IPS-18a (cell line): ENCODE results near the gene OR5AS1.
"Not testable (repeated sequence)": the region's sequence is repeated elsewhere in the genome, so short reads cannot be mapped to it uniquely, and the experiment has no call there.

Experiments used
- H3K27ac ChIP-seq: one replicate; pipeline ENCODE4 v1.5.1; 2013; ENCODE audit warnings: low read length
- H3K27me3 ChIP-seq: one replicate; pipeline ENCODE4 v1.6.1; 2013; ENCODE audit warnings: mild to moderate bottlenecking, low read length; ENCODE audit not compliant: control insufficient read depth, insufficient read depth
- H3K36me3 ChIP-seq: one replicate; pipeline ENCODE4 v1.6.1; 2013; ENCODE audit warnings: low read depth, low read length; ENCODE audit not compliant: control insufficient read depth
- H3K4me1 ChIP-seq: one replicate; pipeline ENCODE4 v1.6.1; 2013; ENCODE audit warnings: low read depth, low read length; ENCODE audit not compliant: control insufficient read depth
- H3K4me3 ChIP-seq: one replicate; pipeline ENCODE4 v1.5.1; 2013; ENCODE audit warnings: low read length
- H3K9ac ChIP-seq: one replicate; pipeline ENCODE4 v1.6.1; 2013; ENCODE audit warnings: mild to moderate bottlenecking, low read length, moderate library complexity
- H3K9me3 ChIP-seq: one replicate; pipeline ENCODE4 v1.6.1; 2013; ENCODE audit warnings: low read depth, low read length; ENCODE audit not compliant: control insufficient read depth

OR5AS1 gene

DNA sequence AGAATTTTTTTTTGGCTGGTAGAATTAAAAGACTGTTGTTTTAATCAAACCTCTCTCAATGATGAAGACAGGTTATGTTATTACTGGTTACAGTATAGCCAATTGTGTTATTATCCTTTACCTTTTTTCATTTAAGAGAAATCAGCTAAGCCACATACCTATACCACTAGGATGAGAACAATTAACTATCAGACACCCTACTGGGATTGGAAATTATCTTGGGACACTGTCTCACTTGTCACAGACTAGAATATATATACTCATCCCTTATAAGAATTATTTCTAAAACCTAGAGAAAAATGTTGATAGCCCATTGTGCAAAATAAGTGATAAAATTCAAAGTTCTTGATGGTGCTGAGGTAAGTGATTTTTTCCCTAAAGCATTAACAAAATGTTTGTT is at the start of gene OR5AS1:
Gene OR5AS1 (plus strand): TSS at position 301 of the 400 bp plus-strand sequence. CDS start 2,765 bp downstream, outside the sequence.
- Histone ChIP-seq H3K4me1 (no peaks in the 10 kb centered on the region), H3K27me3 (no peaks in the 10 kb centered on the region), H3K27ac (no peak within 1 kb of the TSS), H3K9ac (no peak within 1 kb of the TSS), H3K4me3 (no peak within 1 kb of the TSS), H3K36me3 (no peaks in the 10 kb centered on the region), H3K9me3 (peaks cover 4% of the 10 kb centered on the region)

DNA sequence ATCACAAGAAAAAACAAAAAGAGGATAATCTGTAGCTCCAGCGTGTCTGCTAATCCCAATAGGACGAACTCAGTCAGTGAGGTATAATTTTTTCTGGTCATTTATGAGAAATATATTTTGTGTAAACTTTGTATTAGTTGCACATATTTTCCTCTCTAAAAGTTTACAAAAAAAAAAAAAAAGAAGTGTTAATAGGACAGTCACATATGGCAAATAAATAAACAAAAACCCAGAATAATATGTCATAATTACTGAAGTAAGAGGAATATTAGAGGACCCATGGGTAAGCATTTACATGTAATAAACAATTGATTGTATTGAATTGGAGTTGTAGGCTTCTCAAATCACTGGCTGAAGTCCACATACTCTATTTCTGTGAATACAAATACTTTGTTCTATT is 32.9 kb upstream of the OR5AS1 start, which contains the start of gene OR5F1:
Gene OR5F1 (minus strand): TSS at position 101 of the 400 bp plus-strand sequence. CDS start 0 bp downstream, at position 101.
- H3K4me1 ChIP-seq, result peaks cover 5% of the 10 kb centered on the region
- H3K9ac ChIP-seq, result no peak within 1 kb of the TSS
- no peaks in the 10 kb centered on the region for H3K27me3 ChIP-seq
- H3K27ac ChIP-seq, result no peak within 1 kb of the TSS
- H3K4me3 ChIP-seq, result no peak within 1 kb of the TSS
- H3K36me3 ChIP-seq, result no peaks in the 10 kb centered on the region
- H3K9me3 ChIP-seq, result peaks cover 5% of the 10 kb centered on the region

DNA sequence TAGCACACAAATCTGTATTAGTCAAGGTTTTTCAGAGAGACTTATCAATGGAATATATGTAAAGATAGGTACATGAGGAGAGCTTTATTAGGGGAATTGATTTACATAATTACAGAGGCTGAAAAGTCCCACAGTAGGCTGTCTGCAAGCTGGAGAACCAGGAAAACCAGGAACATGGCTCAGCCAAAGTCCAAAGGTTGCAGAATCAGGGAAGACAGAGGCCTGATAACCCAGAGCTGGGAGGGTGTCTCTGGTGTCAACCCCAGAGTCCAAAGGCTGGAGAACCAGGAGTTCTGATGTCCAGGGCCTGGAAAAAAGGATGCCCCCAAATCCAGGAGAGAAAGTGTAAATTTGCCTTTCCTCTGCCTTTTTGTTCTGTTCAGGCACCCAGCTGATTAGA is 16.7 kb upstream of the OR5AS1 start:
- Histone ChIP-seq H3K27me3 (no peaks in the 10 kb centered on the region), H3K36me3 (no peaks in the 10 kb centered on the region), H3K27ac (no peak overlapping the region), H3K4me1 (no peaks in the 10 kb centered on the region), H3K9ac (no peak overlapping the region), H3K9me3 (no peaks in the 10 kb centered on the region), H3K4me3 (no peak overlapping the region)

DNA sequence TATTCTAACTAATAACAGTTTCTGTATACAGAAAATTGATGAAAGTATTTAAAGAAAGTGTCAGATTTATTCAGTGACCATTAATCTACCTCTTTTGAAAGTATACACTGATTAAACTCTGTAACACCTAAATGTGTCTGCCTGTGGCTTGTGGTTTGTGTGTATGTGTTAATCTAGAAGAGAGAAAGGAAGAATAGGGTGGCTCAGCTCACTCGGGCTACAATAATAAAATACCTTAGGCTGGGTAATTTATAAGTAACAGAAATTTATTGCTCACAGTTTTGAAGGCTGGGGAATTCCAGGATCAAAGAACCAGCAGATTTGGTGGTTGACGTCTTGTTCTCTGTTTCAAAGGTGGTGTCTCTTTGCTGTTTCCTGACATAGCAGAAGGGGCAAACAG is 13.6 kb upstream of the OR5AS1 start:
- H3K4me3 ChIP-seq, result no peak overlapping the region
- no peak overlapping the region for H3K9ac ChIP-seq
- no peaks in the 10 kb centered on the region for H3K27me3 ChIP-seq
- no peaks in the 10 kb centered on the region for H3K36me3 ChIP-seq
- no peaks in the 10 kb centered on the region for H3K4me1 ChIP-seq
- H3K9me3 ChIP-seq, result no peaks in the 10 kb centered on the region
- no peak overlapping the region for H3K27ac ChIP-seq

DNA sequence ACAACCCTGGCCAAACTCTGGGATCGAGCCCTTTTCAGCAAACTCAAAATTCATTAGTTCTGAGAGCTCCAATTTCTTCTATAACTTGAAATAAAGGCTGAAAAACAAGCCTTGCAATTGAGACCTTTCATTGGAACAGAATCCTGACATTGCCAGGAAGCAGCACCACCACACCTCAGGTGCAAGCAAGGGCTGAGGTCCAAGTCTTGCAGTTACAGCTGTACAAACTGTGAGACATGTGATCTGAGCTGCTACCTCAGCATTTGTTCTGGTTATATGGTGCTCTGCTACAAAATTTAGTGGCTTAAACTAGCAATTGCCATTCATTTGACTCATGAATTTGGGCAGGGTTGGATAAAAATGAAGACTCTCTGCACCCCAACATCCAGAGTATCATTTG is 18.1 kb downstream of the OR5AS1 start:
- H3K27me3 ChIP-seq, result no peaks in the 10 kb centered on the region
- no peaks in the 10 kb centered on the region for H3K9me3 ChIP-seq
- H3K27ac ChIP-seq, result no peak overlapping the region
- H3K4me1 ChIP-seq, result no peaks in the 10 kb centered on the region
- H3K4me3 ChIP-seq, result no peak overlapping the region
- no peak overlapping the region for H3K9ac ChIP-seq
- H3K36me3 ChIP-seq, result no peaks in the 10 kb centered on the region

DNA sequence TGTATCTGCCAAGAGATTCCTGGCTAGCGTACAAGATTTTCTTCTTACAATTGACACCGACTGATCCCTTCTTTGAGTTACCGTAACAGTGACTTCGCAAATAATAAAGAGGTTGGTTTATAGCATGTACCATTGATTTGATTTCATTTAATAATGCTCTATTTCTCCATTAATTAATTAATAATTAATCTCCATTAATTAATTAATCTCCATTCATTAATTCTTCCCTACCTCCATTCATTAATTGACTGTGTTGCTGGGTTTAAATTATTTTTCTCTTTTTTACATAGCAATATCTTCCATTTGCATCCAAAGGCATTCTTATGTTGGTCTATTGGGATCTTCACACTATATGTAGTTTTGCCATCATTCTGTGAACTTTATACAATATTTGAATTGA is 21.0 kb downstream of the OR5AS1 start:
- Histone ChIP-seq H3K27me3 (no peaks in the 10 kb centered on the region), H3K4me1 (no peaks in the 10 kb centered on the region), H3K9ac (no peak overlapping the region), H3K4me3 (no peak overlapping the region), H3K9me3 (no peaks in the 10 kb centered on the region), H3K27ac (no peak overlapping the region), H3K36me3 (no peaks in the 10 kb centered on the region)

DNA sequence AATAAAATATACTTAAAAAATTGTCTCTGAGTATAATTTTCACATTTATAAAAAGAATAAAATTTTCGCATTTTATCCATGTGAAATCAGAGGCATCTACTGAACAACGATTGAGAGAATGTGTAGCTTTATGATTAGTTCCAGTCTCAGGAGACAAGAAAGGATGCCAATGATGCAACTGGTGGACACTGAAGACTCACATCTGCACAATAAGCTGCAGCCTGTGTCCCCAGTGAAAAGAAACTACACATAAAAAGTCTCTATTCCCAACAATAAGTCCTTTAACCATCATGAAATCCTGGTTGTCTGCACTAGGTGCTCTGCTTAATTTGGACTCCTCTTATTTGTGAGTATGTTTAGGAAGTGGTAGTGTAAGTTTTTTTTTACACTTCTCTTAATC is 22.0 kb downstream of the OR5AS1 start:
- H3K27ac ChIP-seq, result no peak overlapping the region

DNA sequence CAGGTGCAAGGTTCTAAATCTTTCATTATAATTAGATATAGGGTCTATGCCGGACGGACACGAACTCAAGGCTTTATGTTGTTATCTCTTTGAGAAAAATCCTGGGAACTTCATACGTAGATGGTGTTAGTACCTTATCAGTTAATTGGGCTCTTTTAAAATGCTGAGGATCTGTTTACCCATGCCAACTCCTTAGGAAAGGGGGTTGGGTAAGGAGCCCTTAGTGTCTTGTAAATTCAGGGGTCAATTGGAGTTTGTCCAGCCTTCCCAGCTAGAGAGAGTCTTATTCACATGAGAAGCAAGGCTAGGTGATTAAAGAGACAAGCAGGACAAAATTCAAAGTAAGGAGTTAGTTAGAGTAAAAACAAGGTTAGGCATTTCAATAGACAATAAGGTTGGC is 28.9 kb downstream of the OR5AS1 start:
- H3K27ac ChIP-seq, H3K9ac ChIP-seq, H3K4me3 ChIP-seq, H3K36me3 ChIP-seq, H3K27me3 ChIP-seq, H3K9me3 ChIP-seq: not testable (repeated sequence)
- peaks cover 23% of the 10 kb centered on the region for H3K4me1 ChIP-seq

More for the DNA sequence above, 22.0 kb downstream of the OR5AS1 start:
- Histone ChIP-seq H3K4me3 (no peak overlapping the region), H3K36me3 (no peaks in the 10 kb centered on the region), H3K9ac (no peak overlapping the region), H3K4me1 (no peaks in the 10 kb centered on the region), H3K27me3 (no peaks in the 10 kb centered on the region), H3K9me3 (no peaks in the 10 kb centered on the region)

DNA sequence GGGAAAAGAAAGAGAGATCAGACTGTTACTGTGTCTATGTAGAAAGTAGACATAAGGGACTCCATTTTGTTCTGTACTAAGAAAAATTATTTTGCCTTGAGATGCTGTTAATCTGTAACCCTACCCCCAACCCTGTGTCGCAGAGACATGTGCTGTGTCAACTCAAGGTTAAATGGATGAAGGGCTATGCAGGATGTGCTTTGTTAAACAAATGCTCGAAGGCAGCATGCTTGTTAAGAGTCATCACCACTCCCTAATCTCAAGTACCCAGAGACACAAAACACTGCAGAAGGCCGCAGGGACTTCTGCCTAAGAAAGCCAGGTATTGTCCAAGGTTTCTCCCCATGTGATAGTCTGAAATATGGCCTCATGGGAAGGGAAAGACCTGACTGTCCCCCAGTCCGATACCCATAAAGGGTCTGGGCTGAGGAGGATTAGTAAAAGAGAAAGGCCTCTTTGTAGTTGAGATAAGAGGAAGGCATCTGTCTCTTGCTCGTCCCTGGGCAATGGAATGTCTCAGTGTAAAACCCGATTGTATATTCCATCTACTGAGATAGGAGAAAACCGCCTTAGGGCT is 30.3 kb downstream of the OR5AS1 start:
- H3K4me3 ChIP-seq, H3K27ac ChIP-seq, H3K9ac ChIP-seq, H3K36me3 ChIP-seq, H3K27me3 ChIP-seq, H3K9me3 ChIP-seq: not testable (repeated sequence)
- H3K4me1 ChIP-seq, result peaks cover 23% of the 10 kb centered on the region

DNA sequence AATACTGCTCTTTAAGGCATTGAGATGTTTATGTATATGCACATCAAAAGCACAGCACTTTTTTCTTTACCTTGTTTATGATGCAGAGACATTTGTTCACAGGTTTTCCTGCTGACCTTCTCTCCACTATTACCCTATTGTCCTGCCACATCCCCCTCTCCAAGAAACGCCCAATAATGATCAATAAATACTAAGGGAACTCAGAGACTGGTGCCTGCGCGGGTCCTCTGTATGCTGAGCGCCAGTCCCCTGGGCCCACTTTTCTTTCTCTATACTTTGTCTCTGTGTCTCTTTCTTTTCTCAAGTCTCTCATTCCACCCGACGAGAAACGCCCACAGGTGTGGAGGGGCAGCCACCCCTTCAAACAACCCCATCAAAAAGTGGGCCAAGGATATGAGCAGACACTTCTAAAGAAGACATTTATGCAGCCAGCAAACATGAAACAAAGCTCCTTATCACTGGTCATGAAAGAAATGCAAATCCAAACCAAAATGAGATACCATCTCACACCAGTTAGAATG is 30.9 kb downstream of the OR5AS1 start:
- H3K9me3 ChIP-seq, H3K9ac ChIP-seq, H3K36me3 ChIP-seq, H3K27ac ChIP-seq, H3K4me3 ChIP-seq, H3K27me3 ChIP-seq: not testable (repeated sequence)
- peaks cover 23% of the 10 kb centered on the region for H3K4me1 ChIP-seq

DNA sequence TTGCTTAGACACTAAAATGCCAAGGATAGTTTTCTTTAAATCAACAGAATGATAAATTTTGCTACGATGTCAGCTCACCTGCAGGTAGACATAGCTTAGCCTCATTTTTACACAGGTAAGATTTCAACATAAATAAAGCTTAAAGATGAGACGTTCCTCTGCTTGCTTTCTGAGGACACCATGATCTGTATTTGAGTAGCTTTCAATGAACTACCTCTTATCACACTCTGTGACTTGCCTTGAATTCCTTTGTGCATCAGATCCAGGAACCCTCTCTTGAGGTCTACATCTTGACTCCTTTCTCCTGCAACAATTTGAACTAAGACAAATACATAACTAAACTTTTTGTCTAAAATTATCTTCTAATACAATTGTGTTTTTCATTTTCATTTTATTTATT is 39.5 kb downstream of the OR5AS1 start:
- Histone ChIP-seq H3K27me3 (no peaks in the 10 kb centered on the region), H3K9ac (no peak overlapping the region), H3K9me3 (no peaks in the 10 kb centered on the region), H3K27ac (no peak overlapping the region), H3K4me3 (no peak overlapping the region), H3K36me3 (no peaks in the 10 kb centered on the region), H3K4me1 (no peaks in the 10 kb centered on the region)
